PC-3 (cell line): ENCODE measurements around the gene CLMN. TPM values are rescaled to one million over a fixed set of nuclear protein-coding genes. Genes with fewer than 3 reads are reported as not detected.

ENCODE experiments used
- ATAC-seq: fragments of 200-7000 bp; cut with Tn5 transposase; 2 replicates; pipeline ENCODE4 v1.9.1; 2020; ENCODE audit warnings: mild to moderate bottlenecking, moderate library complexity
- BruUV-seq: library from RNA; stranded (reverse); fragments of 400-500 nt; replicated peaks from 2 replicates; lab custom pipeline; 2021; lab: Mats Ljungman, UMichigan
- CTCF ChIA-PET: fragments of 300-600 bp; sonication (Branson Sonifier 250); formaldehyde crosslinking; loops from one replicate; lab custom pipeline; 2022; ENCODE audit warnings: antibody characterized with exemption; lab: Charles Lee
- POLR2A ChIA-PET: fragments of 300-600 bp; sonication (Branson Sonifier 250); formaldehyde crosslinking; loops from one replicate; lab custom pipeline; 2022; ENCODE audit warnings: antibody characterized with exemption; ENCODE audit not compliant: unreplicated experiment; lab: Charles Lee
- DNase-seq: peaks from one replicate; pipeline ENCODE4 v3.0.0-alpha.2; 2015
- H2AFZ ChIP-seq: fragments of 300-600 bp; sonication (generic); 2 replicates; pipeline ENCODE4 v1.6.0; 2016; ENCODE audit warnings: antibody characterized with exemption, low read length
- H3F3A ChIP-seq: fragments of 300-600 bp; sonication (generic); one replicate; pipeline ENCODE4 v1.6.0; 2017; ENCODE audit warnings: antibody characterized with exemption, low read length, control low read depth, mild to moderate bottlenecking; ENCODE audit not compliant: unreplicated experiment
- H3K27ac ChIP-seq: fragments of 300-600 bp; sonication (generic); 2 replicates; pipeline ENCODE4 v1.5.1; 2016; ENCODE audit warnings: mild to moderate bottlenecking, low read length
- H3K27me3 ChIP-seq: fragments of 300-600 bp; sonication (generic); 2 replicates; pipeline ENCODE4 v1.6.1; 2016; ENCODE audit warnings: low read length, mixed read lengths
- H3K36me3 ChIP-seq: fragments of 300-600 bp; sonication (generic); 2 replicates; pipeline ENCODE4 v1.6.1; 2016; ENCODE audit warnings: low read depth, mixed run types, low read length, mixed read lengths
- H3K4me1 ChIP-seq: fragments of 300-600 bp; sonication (generic); 2 replicates; pipeline ENCODE4 v1.5.1; 2016; ENCODE audit warnings: low read length; ENCODE audit not compliant: insufficient read depth
- H3K4me2 ChIP-seq: fragments of 300-600 bp; sonication (generic); 2 replicates; pipeline ENCODE4 v1.6.0; 2016; ENCODE audit warnings: low read length
- H3K4me3 ChIP-seq: fragments of 300-600 bp; sonication (generic); 2 replicates; pipeline ENCODE4 v1.5.1; 2016; ENCODE audit warnings: mild to moderate bottlenecking, low read length, mixed read lengths
- H3K79me2 ChIP-seq: fragments of 300-600 bp; sonication (generic); 2 replicates; pipeline ENCODE4 v1.6.1; 2017; ENCODE audit warnings: low read length, mixed read lengths
- H3K9ac ChIP-seq: fragments of 300-600 bp; sonication (generic); 2 replicates; pipeline ENCODE4 v1.6.0; 2016; ENCODE audit warnings: mild to moderate bottlenecking, low read length
- H3K9me2 ChIP-seq: fragments of 300-600 bp; sonication (generic); replicated peaks from 2 replicates; pipeline ENCODE4 v1.6.1; 2016; ENCODE audit warnings: mixed run types, low read length, mixed read lengths
- H3K9me3 ChIP-seq: fragments of 300-600 bp; sonication (generic); 2 replicates; pipeline ENCODE4 v1.6.1; 2016; ENCODE audit warnings: low read length, mixed read lengths
- H4K20me1 ChIP-seq: fragments of 300-600 bp; sonication (generic); 2 replicates; pipeline ENCODE4 v1.6.1; 2016; ENCODE audit warnings: low read length, mixed read lengths
- CTCF ChIP-seq: fragments of 300-600 bp; sonication (generic); conservative IDR thresholded peaks from 2 replicates; pipeline ENCODE4 v1.5.1; 2017; ENCODE audit warnings: antibody characterized with exemption, low read depth, mild to moderate bottlenecking, low read length
- EZH2 ChIP-seq: fragments of 300-600 bp; sonication (generic); IDR thresholded peaks from one replicate; pipeline ENCODE4 v1.6.1; 2017; ENCODE audit warnings: antibody characterized with exemption, mild to moderate bottlenecking, low read length; ENCODE audit not compliant: unreplicated experiment
- EZH2phosphoT487 ChIP-seq: fragments of 300-600 bp; sonication (generic); IDR thresholded peaks from 2 replicates; pipeline ENCODE4 v1.6.1; 2018; ENCODE audit warnings: mild to moderate bottlenecking, antibody characterized with exemption, low read length, borderline replicate concordance
- intact Hi-C: fragments of 100-400 bp; cut with micrococcal nuclease; formaldehyde crosslinking; loops from 2 replicates; pipeline ENCODE4 v1.9.0; 2023
- total RNA-seq: library from RNA; depleted of rRNA; stranded (reverse); fragments of >200 nt; gene quantifications from 2 replicates; pipeline ENCODE4 v1.2.3, GENCODE V29; 2014

The CLMN gene
- total RNA-seq, 1 experiment from 2014 or later: 3.5 TPM

DNA sequence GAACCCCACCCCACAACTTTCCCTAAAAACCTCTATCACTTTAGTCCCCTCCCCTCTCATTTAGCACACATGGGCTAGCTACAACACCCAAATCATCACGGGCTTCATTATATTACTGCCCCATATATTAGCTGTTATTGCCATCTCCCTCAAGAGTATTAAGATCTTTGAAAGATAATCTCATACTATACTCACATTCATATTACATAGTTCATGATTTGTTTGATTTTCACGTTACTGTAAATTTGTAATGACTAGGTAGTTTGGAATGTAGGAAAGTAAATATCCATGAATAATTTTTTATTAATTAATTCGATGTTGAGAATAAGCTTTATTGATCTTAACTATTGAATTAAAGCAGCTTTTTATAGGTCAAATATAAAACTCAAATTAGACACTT, 170.3 kb downstream of the CLMN start:
- H4K20me1 ChIP-seq: peaks cover 43% of the 10 kb centered on the region
- ATAC-seq: peak; percentile 76
- no peaks in the 10 kb centered on the region for H3K9me2 ChIP-seq
- H3K4me1 ChIP-seq: peaks cover 30% of the 10 kb centered on the region
- no peaks in the 10 kb centered on the region for H3K27me3 ChIP-seq
- H3K9me3 ChIP-seq: 0 out of 2 replicates have a peak, but pooled peaks cover 4% of the 10 kb centered on the region
- peak; percentile 51 for DNase-seq
- no TSS peak for BruUV-seq
- H3K4me2 ChIP-seq: peak overlapping the region; percentile 52
- CTCF ChIA-PET: interaction anchor here (0.6 kb wide), 1 partner anchor 75 kb away, joined by 6 read pairs; no protein-coding TSS in a partner anchor
- H3K9ac ChIP-seq: no peak overlapping the region
- H2AFZ ChIP-seq: no peak overlapping the region
- POLR2A ChIA-PET: interaction anchor here (0.6 kb wide), 1 partner anchor 1082 kb away, joined by 4 read pairs; no protein-coding TSS in a partner anchor
- H3K27ac ChIP-seq: peak overlapping the region; percentile 15
- H3F3A ChIP-seq: no peaks in the 10 kb centered on the region
- no peak overlapping the region; the same call in 1 of the 2 replicates for H3K4me3 ChIP-seq
- intact Hi-C loops: loop anchor here (1.0 kb wide), 1 partner anchor 11 kb away; no protein-coding TSS in a partner anchor
- no peak for TF ChIP-seq EZH2phosphoT487
- no peak for TF ChIP-seq EZH2
- no peak for TF ChIP-seq CTCF
- peaks cover 11% of the 10 kb centered on the region; the same call in 1 of the 2 replicates for H3K36me3 ChIP-seq
- H3K79me2 ChIP-seq: peaks cover 100% of the 10 kb centered on the region

GRCh38 chr14:95147597-95147996, 172.1 kb downstream of the CLMN start:
- peaks cover 11% of the 10 kb centered on the region; the same call in 1 of the 2 replicates for H3K36me3 ChIP-seq
- CTCF ChIA-PET: no interaction called here
- H3F3A ChIP-seq: no peaks in the 10 kb centered on the region
- H3K9me2 ChIP-seq: no peaks in the 10 kb centered on the region
- intact Hi-C loops: no loop called here
- POLR2A ChIA-PET: no interaction called here
- BruUV-seq: no TSS peak
- no peaks in the 10 kb centered on the region for H3K27me3 ChIP-seq
- H3K4me3 ChIP-seq: no peak overlapping the region
- H3K4me1 ChIP-seq: peaks cover 18% of the 10 kb centered on the region
- H3K9ac ChIP-seq: no peak overlapping the region
- H2AFZ ChIP-seq: no peak overlapping the region
- TF ChIP-seq CTCF (no peak), EZH2phosphoT487 (no peak), EZH2 (no peak)
- H3K27ac ChIP-seq: no peak overlapping the region
- H3K4me2 ChIP-seq: no peak overlapping the region
- H3K79me2 ChIP-seq: peaks cover 100% of the 10 kb centered on the region
- no peak for DNase-seq
- H4K20me1 ChIP-seq: peaks cover 29% of the 10 kb centered on the region; the same call in 1 of the 2 replicates
- 0 out of 2 replicates have a peak, but pooled peaks cover 4% of the 10 kb centered on the region for H3K9me3 ChIP-seq
- no peak for ATAC-seq

- intact Hi-C loops: no loop called here
- H3F3A ChIP-seq: no peaks in the 10 kb centered on the region
- H3K9me2 ChIP-seq: no peaks in the 10 kb centered on the region
- H3K9me3 ChIP-seq: 0 out of 2 replicates have a peak, but pooled peaks cover 4% of the 10 kb centered on the region
- no peak overlapping the region for H3K4me2 ChIP-seq
- DNase-seq (no peak), ATAC-seq (no peak)
- no peak overlapping the region for H2AFZ ChIP-seq
- no TSS peak for BruUV-seq
- no peak overlapping the region for H3K4me3 ChIP-seq
- TF ChIP-seq EZH2phosphoT487 (no peak), CTCF (no peak), EZH2 (no peak)
- ChIA-PET POLR2A (no interaction called here), CTCF (no interaction called here)
- no peaks in the 10 kb centered on the region for H3K27me3 ChIP-seq
- peaks cover 11% of the 10 kb centered on the region; the same call in 1 of the 2 replicates for H3K36me3 ChIP-seq
- peaks cover 24% of the 10 kb centered on the region; the same call in 1 of the 2 replicates for H4K20me1 ChIP-seq
- peaks cover 18% of the 10 kb centered on the region for H3K4me1 ChIP-seq
- no peak overlapping the region for H3K9ac ChIP-seq
- H3K79me2 ChIP-seq: peaks cover 100% of the 10 kb centered on the region
- H3K27ac ChIP-seq: no peak overlapping the region
These were observed 173.5 kb downstream of the CLMN start for GRCh38 chr14:95146079-95146771.
